HG03565 (cell line): ENCODE results near the gene RAC3.

Source experiments
- ATAC-seq: cut with Tn5 transposase; IDR thresholded peaks from one replicate; pipeline ENCODE4 v1.9.1; 2021; ENCODE audit warnings: mild to moderate bottlenecking, moderate library complexity; ENCODE audit not compliant: unreplicated experiment

Gene RAC3

GRCh38 chr17:82011617-82012187 is 19.8 kb upstream of the RAC3 start:
- ATAC-seq: no peak

GRCh38 chr17:82012261-82012639 is 19.2 kb upstream of the RAC3 start:
- ATAC-seq: no peak

- ATAC-seq: no peak
These were observed 18.7 kb upstream of the RAC3 start for GRCh38 chr17:82012640-82013295.

- no peak for ATAC-seq
These were observed 18.1 kb upstream of the RAC3 start for GRCh38 chr17:82013341-82013740.

- ATAC-seq: no peak
These were observed 17.6 kb upstream of the RAC3 start for GRCh38 chr17:82013772-82014321.

GRCh38 chr17:82014432-82014831 is 17.0 kb upstream of the RAC3 start:
- no peak for ATAC-seq

GRCh38 chr17:82014971-82015310 is 16.5 kb upstream of the RAC3 start:
- ATAC-seq: no peak

- ATAC-seq: no peak
These were observed 16.0 kb upstream of the RAC3 start for GRCh38 chr17:82015311-82015971.

- ATAC-seq: no peak
These were observed 15.2 kb upstream of the RAC3 start for GRCh38 chr17:82016061-82016874.

- ATAC-seq: no peak
These were observed 14.5 kb upstream of the RAC3 start for GRCh38 chr17:82016875-82017459.

GRCh38 chr17:82017612-82018151 is 13.8 kb upstream of the RAC3 start:
- ATAC-seq: no peak

GRCh38 chr17:82018152-82018988 is 13.1 kb upstream of the RAC3 start:
- no peak for ATAC-seq

- ATAC-seq: no peak
These were observed 12.3 kb upstream of the RAC3 start for GRCh38 chr17:82018989-82019689.

GRCh38 chr17:82019690-82020571 is 11.5 kb upstream of the RAC3 start:
- no peak for ATAC-seq

- no peak for ATAC-seq
These were observed 10.8 kb upstream of the RAC3 start for GRCh38 chr17:82020572-82021106.

- no peak for ATAC-seq
These were observed 10.2 kb upstream of the RAC3 start for GRCh38 chr17:82021107-82021899.

- no peak for ATAC-seq
These were observed 9.6 kb upstream of the RAC3 start for GRCh38 chr17:82021900-82022309.
